Measurements from ENCODE around the gene OR5I1.
"Not testable (repeated sequence)": the region's sequence is repeated elsewhere in the genome, so short reads cannot be mapped to it uniquely, and the experiment has no call there.

OR5I1 gene

DNA sequence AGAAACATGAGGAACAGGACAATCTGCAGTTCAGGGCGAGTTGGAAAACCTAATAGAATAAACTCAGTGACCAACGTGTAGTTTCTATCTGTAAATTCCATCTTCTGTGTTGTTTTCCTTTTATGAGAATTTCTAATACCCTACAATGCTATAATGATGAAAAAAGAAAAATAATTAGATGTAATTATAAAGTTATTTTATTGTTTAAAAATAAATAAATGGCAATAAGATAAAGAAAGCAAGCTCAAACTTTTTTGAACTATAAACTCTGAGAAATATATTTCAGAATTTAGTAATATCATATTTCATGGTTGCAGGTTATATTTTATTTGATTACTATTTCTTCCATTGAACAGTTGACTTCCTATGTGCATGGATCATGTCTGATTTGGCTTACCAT is at the start of gene OR5I1:
Gene OR5I1 (minus strand): TSS at position 101 of the 400 bp plus-strand sequence. CDS start 0 bp downstream, at position 101.
- no peak for DNase-seq (ENCODE audit: low read depth, low spot score)

DNA sequence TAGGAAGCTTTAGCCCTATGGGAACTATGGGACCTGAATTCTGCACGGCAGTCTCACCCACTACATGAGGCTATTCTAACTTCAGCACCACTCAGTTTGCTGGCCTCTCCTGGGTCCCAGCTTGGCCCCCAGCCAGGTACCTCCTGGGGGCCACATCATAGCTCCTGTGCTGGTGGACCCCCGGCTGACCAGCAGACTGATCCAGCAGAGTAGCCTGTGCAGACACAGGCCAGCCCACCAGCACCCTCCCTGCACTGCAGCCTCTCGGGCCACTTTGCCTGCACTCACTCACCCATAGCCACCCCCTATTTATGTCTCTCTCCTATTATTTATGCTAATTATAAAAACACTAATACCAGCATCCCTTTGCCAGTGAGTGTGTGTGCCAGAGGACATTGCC is 34.7 kb upstream of the OR5I1 start:
- no peak for DNase-seq (ENCODE audit: low read depth, low spot score)

DNA sequence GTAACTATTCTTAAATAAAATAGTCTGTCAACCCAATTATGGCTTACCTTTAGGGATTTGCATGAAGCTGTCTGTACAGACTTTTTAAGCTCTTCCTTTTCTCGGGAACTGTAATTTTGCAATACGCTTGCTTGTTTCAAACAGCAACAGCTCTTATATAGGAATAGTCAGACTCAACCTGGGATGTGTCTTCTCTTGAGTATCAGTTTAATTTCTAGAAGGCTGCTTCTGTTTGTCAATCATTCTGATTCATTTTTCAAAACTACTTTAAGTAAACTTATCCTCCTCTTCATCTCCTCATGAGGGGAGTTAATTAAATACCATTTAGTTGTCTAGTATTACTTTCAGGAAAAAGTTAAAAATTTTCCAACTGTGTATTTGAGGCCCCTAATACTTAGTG is 33.6 kb upstream of the OR5I1 start, which contains the start of gene OR10AG1:
Gene OR10AG1 (minus strand): TSS at position 101 of the 400 bp plus-strand sequence. CDS start 38 bp downstream, at position 63.
- no peak for DNase-seq (ENCODE audit: low read depth, low spot score)

DNA sequence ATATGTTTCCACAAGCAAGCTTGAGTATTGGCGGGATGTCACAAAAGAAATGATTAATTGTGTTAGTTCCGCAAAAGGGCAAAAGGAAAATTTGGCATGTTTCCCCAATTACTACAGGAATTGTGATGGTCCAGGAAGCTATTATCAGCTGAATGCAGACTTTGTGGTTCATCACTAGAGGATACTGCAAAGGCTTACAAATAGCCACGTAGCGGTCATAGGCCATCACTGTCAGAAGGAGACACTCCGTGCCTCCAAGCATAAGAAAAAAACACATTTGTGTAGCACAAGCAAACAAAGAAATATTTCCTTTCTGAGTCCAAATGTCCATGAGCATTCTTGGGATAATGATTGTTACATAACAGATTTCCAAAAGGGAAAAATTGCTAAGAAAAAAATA is 31.7 kb upstream of the OR5I1 start:
- DNase-seq (ENCODE audit: low read depth, low spot score): no peak

DNA sequence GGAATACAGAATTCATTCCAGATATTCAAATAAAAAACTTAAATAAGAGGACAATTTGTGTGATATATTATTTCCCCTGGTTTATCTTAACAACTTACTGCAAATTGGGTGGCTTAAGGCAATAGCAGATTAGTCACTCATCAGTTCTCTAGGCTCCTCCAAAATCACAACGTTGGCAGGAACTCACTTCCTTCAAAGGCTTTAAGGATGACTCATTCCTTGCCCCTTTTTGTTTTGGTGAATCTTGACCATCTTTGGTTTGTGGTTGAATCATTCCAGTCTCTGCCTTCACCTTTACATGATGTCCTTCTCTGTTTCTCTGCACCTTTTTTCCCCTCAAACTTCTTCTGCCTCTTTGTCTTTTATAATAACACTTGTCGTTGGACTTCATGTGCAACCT is 30.2 kb upstream of the OR5I1 start:
- DNase-seq (ENCODE audit: low read depth, low spot score): no peak

DNA sequence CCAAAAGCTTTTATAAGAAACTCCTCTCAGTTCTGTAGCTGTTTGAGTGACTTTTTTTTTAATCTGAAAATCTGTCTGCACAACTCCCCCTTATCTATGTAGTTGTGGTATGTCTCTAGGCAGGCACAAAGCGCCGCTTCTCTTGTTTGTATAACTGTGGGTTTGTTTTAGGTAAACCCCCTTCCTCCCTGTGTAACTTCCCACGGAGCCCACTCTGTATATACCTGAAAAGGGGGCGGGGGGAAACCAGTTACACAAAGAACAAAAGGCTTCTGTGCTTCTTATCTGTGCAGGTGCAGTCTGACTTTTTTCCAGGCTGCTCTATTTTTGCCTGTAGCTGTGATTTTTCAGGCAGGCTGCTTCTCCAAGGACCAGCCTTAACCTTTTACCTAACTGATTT is 20.3 kb upstream of the OR5I1 start:
- DNase-seq (ENCODE audit: low read depth, low spot score): no peak

DNA sequence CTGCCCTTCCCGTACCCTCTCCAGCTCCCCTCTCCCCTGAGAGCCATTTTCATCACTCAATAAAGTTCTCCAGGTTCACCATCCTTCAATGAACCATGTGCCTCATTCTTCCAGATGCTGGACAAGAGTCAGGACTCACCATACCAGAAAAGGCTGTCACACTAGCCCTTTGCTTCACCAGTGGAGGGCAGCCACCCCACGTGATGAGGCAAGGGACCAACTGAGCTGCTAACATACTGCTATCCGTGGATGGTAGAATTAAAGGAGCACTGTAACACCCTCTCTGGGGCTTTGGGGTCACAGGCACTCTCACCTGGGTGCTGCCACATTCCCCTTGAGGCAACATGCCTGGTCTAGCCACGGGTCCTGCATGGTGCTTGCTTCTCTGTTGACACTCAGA is 13.1 kb upstream of the OR5I1 start:
- no peak for DNase-seq (ENCODE audit: low read depth, low spot score)

DNA sequence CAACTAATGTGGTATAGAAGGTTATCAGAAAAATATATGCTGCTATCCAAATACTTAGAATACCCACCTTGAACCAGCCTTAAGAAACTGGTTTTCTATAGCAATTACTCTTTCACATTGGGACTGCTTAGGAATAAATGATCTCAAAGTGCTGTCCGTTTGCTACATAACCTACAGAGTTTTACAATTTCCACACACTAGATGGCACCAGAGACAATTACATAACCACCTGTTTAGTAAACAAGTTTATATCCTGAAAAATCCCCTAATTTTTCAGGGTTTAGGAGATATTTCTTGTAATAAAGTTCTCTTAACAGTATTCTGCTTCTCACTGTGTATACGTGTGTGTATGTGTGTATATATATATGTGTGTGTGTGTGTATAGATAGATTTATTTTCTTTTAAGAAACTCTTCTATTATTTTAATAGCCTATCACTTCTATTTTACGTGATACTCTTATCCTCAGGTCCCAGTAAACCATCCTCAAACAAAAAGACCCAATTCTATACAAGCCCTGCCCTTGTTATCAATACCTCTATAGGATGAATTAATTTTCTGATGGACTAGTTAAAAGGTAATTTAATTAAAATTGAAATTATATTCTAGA is 6.7 kb upstream of the OR5I1 start:
- no peak for DNase-seq (ENCODE audit: low read depth, low spot score)

DNA sequence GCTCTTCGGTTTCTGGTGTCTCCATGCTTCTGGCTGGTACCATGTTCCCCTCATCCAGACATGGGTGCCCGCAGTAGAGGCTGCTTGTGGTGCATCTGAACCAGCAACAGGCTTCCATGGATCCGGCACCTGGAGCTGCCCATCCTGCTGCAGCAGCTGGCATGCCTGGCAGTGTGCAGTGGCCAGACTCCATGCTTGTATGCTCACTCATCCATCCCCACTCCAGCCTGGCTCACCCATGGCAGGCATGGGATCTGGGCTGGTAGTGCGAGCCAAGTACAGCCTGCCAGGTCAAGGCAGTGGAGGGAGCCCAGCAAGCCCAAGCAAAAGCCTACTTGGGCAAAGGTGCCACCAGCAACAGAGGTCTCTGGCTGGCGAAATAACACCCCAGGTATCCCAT is 15.7 kb downstream of the OR5I1 start:
- no peak for DNase-seq (ENCODE audit: low read depth, low spot score)

DNA sequence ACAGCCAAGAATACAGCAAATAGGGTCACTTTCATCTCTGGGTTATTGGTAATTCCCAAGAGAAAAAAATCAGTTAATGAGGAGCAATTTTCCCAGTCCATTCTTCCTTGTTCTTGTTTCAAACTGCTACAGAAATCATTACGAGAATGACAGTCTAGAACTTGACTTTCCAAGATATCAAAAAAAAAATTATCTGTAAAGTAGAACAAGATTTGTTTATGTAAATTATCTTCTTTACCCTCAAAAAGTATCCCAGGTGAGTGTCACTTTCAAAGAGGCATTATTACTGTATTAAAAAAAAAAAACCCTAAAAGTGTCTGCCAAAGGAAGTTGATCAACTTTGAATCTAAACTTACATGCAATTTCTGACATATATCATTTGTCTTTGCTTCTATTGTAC is 21.7 kb downstream of the OR5I1 start, which contains the start of gene OR5W2:
Gene OR5W2 (minus strand): TSS at position 101 of the 400 bp plus-strand sequence. CDS start 0 bp downstream, at position 101.
- DNase-seq (ENCODE audit: low read depth, low spot score): no peak

DNA sequence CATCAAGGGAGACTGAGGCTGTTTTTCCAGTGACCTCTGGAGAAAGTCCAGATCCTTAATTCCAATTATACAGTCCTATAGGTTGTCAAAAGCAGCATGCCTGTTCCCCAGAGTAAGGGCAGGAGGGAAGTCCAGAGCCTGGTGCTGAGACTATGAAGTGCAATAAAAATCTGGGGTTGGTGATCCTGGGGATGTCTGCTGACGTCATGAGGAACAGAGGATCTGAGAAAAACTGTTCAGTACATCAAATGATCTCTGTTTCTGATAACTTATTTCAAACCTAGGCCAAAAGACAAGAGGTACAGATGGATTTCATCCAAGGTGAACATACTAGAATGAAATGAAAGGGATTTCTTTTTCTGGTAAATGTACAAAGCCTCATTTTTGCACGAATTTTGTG is 33.9 kb downstream of the OR5I1 start:
- DNase-seq (ENCODE audit: low read depth, low spot score): no peak

DNA sequence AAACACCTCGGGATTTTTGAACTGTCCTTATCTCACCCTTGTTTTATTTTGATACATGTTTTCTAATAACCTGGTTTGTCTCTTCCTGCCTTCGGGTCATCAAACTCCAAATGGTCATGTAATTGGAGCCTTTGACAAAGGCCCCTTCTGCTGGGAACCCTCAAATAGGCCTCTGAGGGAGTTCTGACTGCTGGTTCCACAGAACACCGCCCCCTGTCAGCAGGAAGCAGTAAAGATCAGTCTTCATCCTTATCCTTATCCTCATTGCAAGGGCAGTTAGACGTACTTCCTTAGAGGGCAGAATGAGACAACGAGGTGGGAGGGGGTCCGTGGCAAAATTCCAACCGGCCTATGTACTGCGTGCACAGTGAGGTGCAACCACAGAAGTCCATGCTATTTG is 41.0 kb downstream of the OR5I1 start:
- no peak for DNase-seq (ENCODE audit: low read depth, low spot score)

DNA sequence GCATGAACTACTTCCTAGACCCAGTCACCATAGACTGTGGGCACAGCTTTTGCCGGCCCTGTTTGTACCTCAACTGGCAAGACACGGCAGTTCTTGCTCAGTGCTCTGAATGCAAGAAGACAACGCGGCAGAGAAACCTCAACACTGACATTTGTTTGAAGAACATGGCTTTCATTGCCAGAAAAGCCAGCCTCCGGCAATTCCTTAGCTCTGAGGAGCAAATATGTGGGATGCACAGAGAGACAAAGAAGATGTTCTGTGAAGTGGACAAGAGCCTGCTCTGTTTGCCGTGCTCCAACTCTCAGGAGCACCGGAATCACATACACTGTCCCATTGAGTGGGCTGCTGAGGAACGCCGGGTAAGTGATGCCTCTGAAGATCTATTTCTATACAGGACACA is 50.7 kb downstream of the OR5I1 start:
- not testable (repeated sequence) for DNase-seq (ENCODE audit: low read depth, low spot score)

Measured in activated CD4-positive, CD25-positive, alpha-beta regulatory T cell treated with anti-CD3 and anti-CD28 coated beads, Interleukin-2, amount 50 U/mL, for 16 hours (primary cell).